Measurements from ENCODE around the gene SPINK8. TPM values are rescaled to one million over a fixed set of nuclear protein-coding genes. Genes with fewer than 3 reads are reported as not detected.

Gene SPINK8
- total RNA-seq, 6 donors from 2014 or later: not detected

DNA sequence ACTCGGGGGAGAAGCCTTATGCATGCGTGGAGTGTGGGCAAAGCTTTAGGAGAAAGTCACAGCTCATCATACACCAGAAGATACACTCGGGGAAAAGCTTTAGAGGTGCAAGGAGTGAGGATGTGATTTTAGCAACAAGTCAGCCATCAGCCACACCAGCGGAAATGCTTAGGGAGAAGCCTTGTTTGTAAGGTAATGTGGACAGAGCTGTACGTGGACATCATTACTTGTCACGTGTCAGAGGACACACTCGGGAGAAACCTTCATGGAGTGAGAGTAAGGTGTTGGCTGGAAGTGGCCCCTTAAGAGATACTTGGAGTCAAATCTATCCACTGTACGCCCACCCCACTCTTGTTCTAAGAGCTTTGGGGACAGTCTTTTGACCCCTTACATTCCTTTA lies 63.9 kb downstream of the SPINK8 start:
- no peak for ATAC-seq (ENCODE audit: low FRiP score in 2 of 2)
- H3K9me3 ChIP-seq: no peaks in the 10 kb centered on the region
- no peaks in the 10 kb centered on the region for H3K27me3 ChIP-seq
- H3K4me3 ChIP-seq: no peak overlapping the region
- peaks cover 3 to 16% (median 12%) of the 10 kb centered on the region in 4 donors for H3K4me1 ChIP-seq
- no peak for TF ChIP-seq POLR2AphosphoS5 (IDR thresholded peaks at IDR 0.05)
- TF ChIP-seq POLR2A (IDR thresholded peaks at IDR 0.05): no peak
- TF ChIP-seq EP300 (IDR thresholded peaks at IDR 0.05): no peak
- TF ChIP-seq, protein P1, sequence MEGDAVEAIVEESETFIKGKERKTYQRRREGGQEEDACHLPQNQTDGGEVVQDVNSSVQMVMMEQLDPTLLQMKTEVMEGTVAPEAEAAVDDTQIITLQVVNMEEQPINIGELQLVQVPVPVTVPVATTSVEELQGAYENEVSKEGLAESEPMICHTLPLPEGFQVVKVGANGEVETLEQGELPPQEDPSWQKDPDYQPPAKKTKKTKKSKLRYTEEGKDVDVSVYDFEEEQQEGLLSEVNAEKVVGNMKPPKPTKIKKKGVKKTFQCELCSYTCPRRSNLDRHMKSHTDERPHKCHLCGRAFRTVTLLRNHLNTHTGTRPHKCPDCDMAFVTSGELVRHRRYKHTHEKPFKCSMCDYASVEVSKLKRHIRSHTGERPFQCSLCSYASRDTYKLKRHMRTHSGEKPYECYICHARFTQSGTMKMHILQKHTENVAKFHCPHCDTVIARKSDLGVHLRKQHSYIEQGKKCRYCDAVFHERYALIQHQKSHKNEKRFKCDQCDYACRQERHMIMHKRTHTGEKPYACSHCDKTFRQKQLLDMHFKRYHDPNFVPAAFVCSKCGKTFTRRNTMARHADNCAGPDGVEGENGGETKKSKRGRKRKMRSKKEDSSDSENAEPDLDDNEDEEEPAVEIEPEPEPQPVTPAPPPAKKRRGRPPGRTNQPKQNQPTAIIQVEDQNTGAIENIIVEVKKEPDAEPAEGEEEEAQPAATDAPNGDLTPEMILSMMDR (IDR thresholded peaks at IDR 0.05): no peak
- no peak for DNase-seq
- H3K27ac ChIP-seq: no peak overlapping the region
- H3K36me3 ChIP-seq: peaks cover 0 to 39% (median 15%) of the 10 kb centered on the region in 4 donors
- WGBS, 2 donors: 82 to 89% methylated on average over 8 of the region's 8 CpGs

DNA sequence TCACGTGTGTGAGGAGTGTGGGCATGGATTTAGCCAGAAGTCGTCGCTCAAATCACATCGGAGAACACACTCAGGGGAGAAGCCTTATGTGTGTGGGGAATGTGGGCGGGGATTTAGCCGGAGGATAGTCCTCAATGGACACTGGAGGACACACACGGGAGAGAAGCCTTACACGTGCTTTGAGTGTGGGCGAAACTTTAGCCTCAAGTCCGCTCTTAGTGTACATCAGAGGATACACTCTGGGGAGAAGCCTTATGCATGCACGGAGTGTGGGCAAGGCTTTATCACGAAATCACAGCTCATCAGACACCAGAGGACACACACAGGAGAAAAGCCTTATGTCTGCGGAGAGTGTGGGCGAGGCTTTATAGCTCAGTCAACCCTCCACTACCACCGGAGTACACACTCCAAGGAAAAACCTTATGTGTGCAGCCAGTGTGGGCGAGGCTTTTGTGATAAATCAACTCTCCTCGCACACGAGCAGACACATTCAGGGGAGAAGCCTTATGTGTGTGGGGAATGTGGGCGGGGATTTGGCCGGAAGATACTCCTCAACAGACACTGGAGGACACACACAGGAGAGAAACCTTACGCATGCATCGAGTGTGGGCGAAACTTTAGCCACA lies 64.4 kb downstream of the SPINK8 start:
- Histone ChIP-seq H3K4me3 (no peak overlapping the region), H3K27me3 (no peaks in the 10 kb centered on the region), H3K27ac (peak overlapping the region in 2 of 4 donors; percentile 17 to 45), H3K4me1 (peaks cover 3 to 16% (median 12%) of the 10 kb centered on the region in 4 donors), H3K36me3 (peaks cover 0 to 39% (median 17%) of the 10 kb centered on the region in 4 donors), H3K9me3 (no peaks in the 10 kb centered on the region)
- no peak for DNase-seq
- no peak for TF ChIP-seq POLR2A (IDR thresholded peaks at IDR 0.05)
- TF ChIP-seq, protein P1 (IDR thresholded peaks at IDR 0.05): no peak
- whole genome bisulfite sequencing, 2 donors: 79 to 81% methylated on average over 23 of the region's 23 CpGs
- ATAC-seq (ENCODE audit: low FRiP score in 2 of 2): peak; percentile 6 to 67

DNA sequence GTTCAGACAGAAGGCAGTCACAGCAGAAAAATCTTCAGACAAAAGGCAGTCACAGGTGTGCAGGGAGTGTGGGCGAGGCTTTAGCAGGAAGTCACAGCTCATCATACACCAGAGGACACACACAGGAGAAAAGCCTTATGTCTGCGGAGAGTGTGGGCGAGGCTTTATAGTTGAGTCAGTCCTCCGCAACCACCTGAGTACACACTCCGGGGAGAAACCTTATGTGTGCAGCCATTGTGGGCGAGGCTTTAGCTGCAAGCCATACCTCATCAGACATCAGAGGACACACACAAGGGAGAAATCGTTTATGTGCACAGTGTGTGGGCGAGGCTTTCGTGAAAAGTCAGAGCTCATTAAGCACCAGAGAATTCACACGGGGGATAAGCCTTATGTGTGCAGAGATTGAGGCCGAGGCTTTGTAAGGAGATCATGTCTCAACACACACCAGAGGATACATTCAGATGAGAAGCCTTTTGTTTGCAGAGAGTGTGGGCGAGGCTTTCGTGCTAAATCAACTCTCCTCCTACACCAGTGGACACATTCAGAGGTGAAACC lies 65.0 kb downstream of the SPINK8 start:
- 76% methylated on average over 12 to 13 of the region's 13 CpGs for WGBS, 2 donors
- no peak for DNase-seq
- H3K36me3 ChIP-seq: peaks cover 0 to 40% (median 19%) of the 10 kb centered on the region in 4 donors

DNA sequence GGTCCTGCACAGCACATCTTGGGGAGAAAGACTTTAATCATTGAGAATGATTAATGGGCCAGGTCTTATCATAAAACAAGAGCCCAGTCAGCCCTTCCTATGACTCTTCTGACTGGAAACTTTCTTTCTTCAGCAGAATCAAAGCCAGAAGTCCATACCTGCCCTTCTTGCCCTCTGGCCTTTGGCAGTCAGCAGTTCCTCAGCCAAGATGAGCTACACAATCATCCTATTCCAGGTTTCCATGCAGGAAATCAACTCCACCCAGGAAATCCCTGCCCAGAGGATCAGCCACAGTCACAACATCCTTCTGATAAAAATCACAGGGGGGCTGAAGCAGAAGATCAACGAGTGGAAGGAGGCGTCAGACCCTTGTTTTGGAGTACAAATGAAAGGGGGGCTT lies 65.7 kb downstream of the SPINK8 start:
- H3K4me3 ChIP-seq: no peak overlapping the region
- peaks cover 0 to 46% (median 23%) of the 10 kb centered on the region in 4 donors for H3K36me3 ChIP-seq
- peaks cover 3 to 16% (median 10%) of the 10 kb centered on the region in 4 donors for H3K4me1 ChIP-seq
- TF ChIP-seq POLR2A (IDR thresholded peaks at IDR 0.05) (no peak), POLR2AphosphoS5 (IDR thresholded peaks at IDR 0.05) (no peak), EP300 (IDR thresholded peaks at IDR 0.05) (no peak)
- TF ChIP-seq, protein P1 (IDR thresholded peaks at IDR 0.05): no peak
- DNase-seq (no peak), ATAC-seq (ENCODE audit: low FRiP score in 2 of 2) (no peak)
- WGBS, 2 donors: 35 to 64% methylated on average over 2 of the region's 2 CpGs
- H3K9me3 ChIP-seq: no peaks in the 10 kb centered on the region
- H3K27me3 ChIP-seq: no peaks in the 10 kb centered on the region
- peak overlapping the region; percentile 7 to 48 (median 31) for H3K27ac ChIP-seq

More for the DNA sequence above, 65.0 kb downstream of the SPINK8 start:
- Histone ChIP-seq H3K27ac (peak overlapping the region; percentile 7 to 48 (median 31)), H3K27me3 (no peaks in the 10 kb centered on the region), H3K4me1 (peaks cover 3 to 16% (median 10%) of the 10 kb centered on the region in 4 donors), H3K9me3 (no peaks in the 10 kb centered on the region), H3K4me3 (no peak overlapping the region)
- ATAC-seq (ENCODE audit: low FRiP score in 2 of 2): peak; percentile 30 to 41
- no peak for TF ChIP-seq POLR2A (IDR thresholded peaks at IDR 0.05)
- TF ChIP-seq, protein P1 (IDR thresholded peaks at IDR 0.05): no peak

DNA sequence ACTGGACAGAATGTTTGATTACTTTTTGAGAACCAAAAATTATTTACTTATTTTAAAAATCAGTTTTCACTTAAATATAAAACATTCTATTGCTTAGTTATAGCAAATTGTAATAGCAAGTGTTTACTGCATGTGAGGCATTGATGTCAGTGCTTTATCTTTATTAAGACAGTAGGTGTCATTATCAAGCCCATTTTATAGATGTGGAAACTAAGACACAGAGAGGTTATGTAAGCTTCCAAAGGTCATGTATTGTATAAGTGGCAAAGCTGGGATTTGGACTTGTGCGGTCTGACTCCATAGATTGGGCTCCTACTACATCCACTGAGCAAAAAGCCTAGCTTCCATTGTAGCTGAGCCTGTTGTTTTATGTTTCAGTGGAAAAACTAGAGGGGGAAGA lies 74.9 kb downstream of the SPINK8 start:
- Histone ChIP-seq H3K27me3 (no peaks in the 10 kb centered on the region), H3K36me3 (peaks cover 0 to 32% (median 15%) of the 10 kb centered on the region in 4 donors), H3K9me3 (no peaks in the 10 kb centered on the region), H3K27ac (no peak overlapping the region), H3K4me1 (no peaks in the 10 kb centered on the region), H3K4me3 (no peak overlapping the region)
- no peak for TF ChIP-seq POLR2AphosphoS5 (IDR thresholded peaks at IDR 0.05)
- no peak for TF ChIP-seq POLR2A (IDR thresholded peaks at IDR 0.05)
- TF ChIP-seq EP300 (IDR thresholded peaks at IDR 0.05): no peak
- TF ChIP-seq, protein P1 (IDR thresholded peaks at IDR 0.05): no peak
- DNase-seq (no peak), ATAC-seq (ENCODE audit: low FRiP score in 2 of 2) (no peak)
- WGBS, 2 donors: 89 to 95% methylated on average over 1 of the region's 1 CpG

Measured in upper lobe of left lung (tissue), 6 donors.